Measurements from ENCODE around the gene GPAM. TPM values are rescaled to one million over a fixed set of nuclear protein-coding genes. Genes with fewer than 3 reads are reported as not detected.
A peak's percentile ranks its signal among the peaks of the same experiment; 100 is the strongest.

Gene GPAM
- total RNA-seq, 2 donors from 2014 or later: 18.5 to 21.3 TPM

DNA sequence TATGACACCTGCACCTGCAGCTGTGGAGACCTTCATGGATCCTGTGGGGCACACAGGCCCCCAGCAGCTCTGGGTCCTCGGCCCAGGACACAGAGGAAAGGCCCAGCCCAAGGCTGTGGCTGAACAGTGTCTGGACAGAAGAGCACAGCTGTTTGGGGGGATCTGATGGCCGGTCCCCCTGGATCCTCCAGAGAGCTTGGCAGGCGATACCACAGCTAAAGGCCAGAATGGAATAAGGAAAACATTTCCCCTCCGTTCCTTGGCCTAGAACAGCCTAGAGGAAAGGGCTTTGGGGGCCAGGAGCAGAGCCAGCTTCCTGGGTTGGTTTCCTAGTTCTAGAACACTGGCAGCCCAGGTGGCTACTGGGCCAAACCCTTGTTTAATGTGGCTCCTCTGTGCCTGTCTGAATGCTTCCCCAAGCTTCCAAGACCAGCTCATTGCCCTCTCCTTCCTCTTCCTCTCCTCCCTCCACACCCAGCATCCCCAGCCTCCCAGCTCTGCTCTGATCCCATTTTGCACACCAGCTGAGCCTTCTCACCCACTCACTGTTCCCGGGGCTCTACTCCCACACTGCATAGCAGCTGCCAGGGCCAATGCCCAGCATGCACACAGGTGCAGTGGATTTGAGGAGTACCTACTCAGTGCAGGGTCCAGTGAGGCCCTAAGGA is 46.9 kb downstream of the GPAM start:
- DNase-seq: no peak
- 90 to 94% methylated on average over 2 to 5 of the region's 5 CpGs for WGBS, 2 experiments (ENCODE audit: insufficient coverage in 1 of 2, insufficient read length in 1 of 2)
- H3K4me3 Mint-ChIP-seq: no peak overlapping the region

GRCh38 chr10:112135604-112136003 is 48.0 kb downstream of the GPAM start:
- H3K4me1 ChIP-seq (ENCODE audit: control insufficient read depth, insufficient read depth, low read length): peaks cover 3% of the 10 kb centered on the region
- TF ChIP-seq, protein P1, sequence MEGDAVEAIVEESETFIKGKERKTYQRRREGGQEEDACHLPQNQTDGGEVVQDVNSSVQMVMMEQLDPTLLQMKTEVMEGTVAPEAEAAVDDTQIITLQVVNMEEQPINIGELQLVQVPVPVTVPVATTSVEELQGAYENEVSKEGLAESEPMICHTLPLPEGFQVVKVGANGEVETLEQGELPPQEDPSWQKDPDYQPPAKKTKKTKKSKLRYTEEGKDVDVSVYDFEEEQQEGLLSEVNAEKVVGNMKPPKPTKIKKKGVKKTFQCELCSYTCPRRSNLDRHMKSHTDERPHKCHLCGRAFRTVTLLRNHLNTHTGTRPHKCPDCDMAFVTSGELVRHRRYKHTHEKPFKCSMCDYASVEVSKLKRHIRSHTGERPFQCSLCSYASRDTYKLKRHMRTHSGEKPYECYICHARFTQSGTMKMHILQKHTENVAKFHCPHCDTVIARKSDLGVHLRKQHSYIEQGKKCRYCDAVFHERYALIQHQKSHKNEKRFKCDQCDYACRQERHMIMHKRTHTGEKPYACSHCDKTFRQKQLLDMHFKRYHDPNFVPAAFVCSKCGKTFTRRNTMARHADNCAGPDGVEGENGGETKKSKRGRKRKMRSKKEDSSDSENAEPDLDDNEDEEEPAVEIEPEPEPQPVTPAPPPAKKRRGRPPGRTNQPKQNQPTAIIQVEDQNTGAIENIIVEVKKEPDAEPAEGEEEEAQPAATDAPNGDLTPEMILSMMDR (conservative IDR thresholded peaks at IDR 0.05): no peak
- H3K4me1 Mint-ChIP-seq: peaks cover 3% of the 10 kb centered on the region
- H3K9me3 ChIP-seq (ENCODE audit: control insufficient read depth, low read length): peaks cover 9% of the 10 kb centered on the region
- H3K9ac ChIP-seq (ENCODE audit: extremely low read depth, low read length, poor library complexity, severe bottlenecking): no peak overlapping the region
- H3K27ac Mint-ChIP-seq: no peak overlapping the region
- H3K9me3 Mint-ChIP-seq: peaks cover 2% of the 10 kb centered on the region
- peaks cover 1% of the 10 kb centered on the region for H3K27me3 Mint-ChIP-seq (ENCODE audit: insufficient read depth)
- H3K4me3 ChIP-seq (ENCODE audit: low read length): no peak overlapping the region
- WGBS, 2 experiments (ENCODE audit: insufficient coverage in 1 of 2, insufficient read length in 1 of 2): 95 to 100% methylated on average over 3 to 4 of the region's 4 CpGs
- no peak overlapping the region for H3K27ac ChIP-seq (ENCODE audit: low read depth, low read length)
- H3K36me3 ChIP-seq (ENCODE audit: control insufficient read depth, insufficient read depth, low read length): no peaks in the 10 kb centered on the region
- H3K4me3 Mint-ChIP-seq: no peak overlapping the region
- no peaks in the 10 kb centered on the region for H3K27me3 ChIP-seq (ENCODE audit: control insufficient read depth, insufficient read depth, low read length, poor library complexity, severe bottlenecking)
- no peaks in the 10 kb centered on the region for H3K36me3 Mint-ChIP-seq (ENCODE audit: low read depth)
- no peak for DNase-seq

More for the DNA sequence above, 46.9 kb downstream of the GPAM start:
- peaks cover 9% of the 10 kb centered on the region for H3K9me3 ChIP-seq (ENCODE audit: control insufficient read depth, low read length)
- no peaks in the 10 kb centered on the region for H3K36me3 ChIP-seq (ENCODE audit: control insufficient read depth, insufficient read depth, low read length)
- no peak overlapping the region for H3K27ac ChIP-seq (ENCODE audit: low read depth, low read length)
- TF ChIP-seq, protein P1 (conservative IDR thresholded peaks at IDR 0.05): no peak
- peaks cover 3% of the 10 kb centered on the region for H3K4me1 ChIP-seq (ENCODE audit: control insufficient read depth, insufficient read depth, low read length)
- H3K27me3 Mint-ChIP-seq (ENCODE audit: insufficient read depth): peaks cover 1% of the 10 kb centered on the region
- no peak overlapping the region for H3K4me3 ChIP-seq (ENCODE audit: low read length)
- no peaks in the 10 kb centered on the region for H3K36me3 Mint-ChIP-seq (ENCODE audit: low read depth)
- no peaks in the 10 kb centered on the region for H3K27me3 ChIP-seq (ENCODE audit: control insufficient read depth, insufficient read depth, low read length, poor library complexity, severe bottlenecking)
- H3K27ac Mint-ChIP-seq: no peak overlapping the region
- no peak overlapping the region for H3K9ac ChIP-seq (ENCODE audit: extremely low read depth, low read length, poor library complexity, severe bottlenecking)
- H3K4me1 Mint-ChIP-seq: peaks cover 3% of the 10 kb centered on the region
- H3K9me3 Mint-ChIP-seq: peaks cover 2% of the 10 kb centered on the region

DNA sequence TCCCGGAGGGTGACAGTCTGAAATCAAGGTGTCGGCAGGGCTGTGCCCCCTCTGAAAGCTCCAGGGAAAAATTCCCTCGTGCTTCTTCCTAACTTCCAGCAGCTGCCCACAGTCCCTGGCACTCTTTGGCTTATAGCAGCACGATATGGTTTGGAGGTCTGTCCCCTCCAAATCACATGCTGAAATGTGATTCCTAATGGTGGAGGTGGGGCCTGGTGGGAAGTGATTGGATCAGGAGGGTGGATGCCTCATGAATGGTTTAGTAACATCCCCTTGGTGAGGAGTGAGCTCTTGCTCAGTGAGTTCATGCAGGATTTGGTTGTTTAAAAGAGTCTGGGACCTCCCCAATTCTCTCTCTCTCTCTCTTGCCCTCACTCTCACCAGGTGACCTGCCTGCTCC is 51.1 kb downstream of the GPAM start:
- Mint-ChIP-seq H3K9me3 (no peaks in the 10 kb centered on the region), H3K27me3 (ENCODE audit: insufficient read depth) (no peaks in the 10 kb centered on the region), H3K4me1 (peaks cover 1% of the 10 kb centered on the region), H3K27ac (no peak overlapping the region), H3K4me3 (no peak overlapping the region), H3K36me3 (ENCODE audit: low read depth) (no peaks in the 10 kb centered on the region)
- Histone ChIP-seq H3K9me3 (ENCODE audit: control insufficient read depth, low read length) (no peaks in the 10 kb centered on the region), H3K4me1 (ENCODE audit: control insufficient read depth, insufficient read depth, low read length) (peaks cover 3% of the 10 kb centered on the region), H3K27ac (ENCODE audit: low read depth, low read length) (no peak overlapping the region), H3K4me3 (ENCODE audit: low read length) (no peak overlapping the region), H3K36me3 (ENCODE audit: control insufficient read depth, insufficient read depth, low read length) (no peaks in the 10 kb centered on the region), H3K27me3 (ENCODE audit: control insufficient read depth, insufficient read depth, low read length, poor library complexity, severe bottlenecking) (no peaks in the 10 kb centered on the region), H3K9ac (ENCODE audit: extremely low read depth, low read length, poor library complexity, severe bottlenecking) (no peak overlapping the region)
- WGBS, 2 experiments (ENCODE audit: insufficient coverage in 1 of 2, insufficient read length in 1 of 2): 91% methylated on average over 4 of the region's 4 CpGs; no CpG with 5 or more reads in 1 of the 2 experiments
- TF ChIP-seq, protein P1 (conservative IDR thresholded peaks at IDR 0.05): no peak
- DNase-seq: peak; percentile 43

Measured in endodermal cell (in vitro differentiated cells).